H1 (cell line): ENCODE measurements around the gene TP53BP1.

ENCODE experiments used
- ATF2 ChIP-seq: IDR thresholded peaks from 2 replicates; pipeline ENCODE4 v1.6.1; 2012; ENCODE audit warnings: low read length, inconsistent platforms
- CBX8 ChIP-seq: fragments of 300-800, 300-1000 bp; sonication (generic); IDR thresholded peaks from 2 replicates; pipeline ENCODE4 v1.7.1; 2016; ENCODE audit warnings: low read depth, low read length, borderline replicate concordance
- CTCF ChIP-seq, 3 experiments: IDR thresholded peaks; 1 replicate in 2 of 3; 2 replicates in 1 of 3; pipeline versions ENCODE4 v1.5.1 to v1.6.1; 2011; ENCODE audit warnings: low read length in 3 of 3, mild to moderate bottlenecking in 3 of 3, inconsistent platforms in 2 of 3, low read depth in 1 of 3, moderate library complexity in 1 of 3; ENCODE audit not compliant: insufficient read depth in 1 of 3; ENCODE audit errors: control extremely low read depth in 1 of 3
- POLR2A ChIP-seq, 2 experiments: IDR thresholded peaks; 1 replicate in 1 of 2; 2 replicates in 1 of 2; pipeline ENCODE4 v1.6.1; 2011; ENCODE audit warnings: low read depth in 2 of 2, low read length in 2 of 2, mild to moderate bottlenecking in 2 of 2; ENCODE audit errors: control extremely low read depth in 1 of 2

- no peak for TF ChIP-seq CTCF (IDR thresholded peaks at IDR 0.05; ENCODE audit: control extremely low read depth in 1 of 3, insufficient read depth in 1 of 3, low read depth in 1 of 3, low read length in 3 of 3)
- no peak for TF ChIP-seq CBX8
- no peak for TF ChIP-seq POLR2A (IDR thresholded peaks at IDR 0.05; ENCODE audit: control extremely low read depth in 1 of 2, low read depth in 2 of 2, low read length in 2 of 2)
- no peak for TF ChIP-seq ATF2
These were observed 59.8 kb downstream of the TP53BP1 start for GRCh38 chr15:43433165-43433564.
